ENCODE results near the gene SCG5. TPM values are rescaled to one million over a fixed set of nuclear protein-coding genes. Genes with fewer than 3 reads are reported as not detected.

SCG5 gene
- total and polyA plus RNA-seq, 2 donors (not counting 3 experiments of a cell fraction or from before 2014, with no cell fraction given): 3.3 to 3.9 TPM

DNA sequence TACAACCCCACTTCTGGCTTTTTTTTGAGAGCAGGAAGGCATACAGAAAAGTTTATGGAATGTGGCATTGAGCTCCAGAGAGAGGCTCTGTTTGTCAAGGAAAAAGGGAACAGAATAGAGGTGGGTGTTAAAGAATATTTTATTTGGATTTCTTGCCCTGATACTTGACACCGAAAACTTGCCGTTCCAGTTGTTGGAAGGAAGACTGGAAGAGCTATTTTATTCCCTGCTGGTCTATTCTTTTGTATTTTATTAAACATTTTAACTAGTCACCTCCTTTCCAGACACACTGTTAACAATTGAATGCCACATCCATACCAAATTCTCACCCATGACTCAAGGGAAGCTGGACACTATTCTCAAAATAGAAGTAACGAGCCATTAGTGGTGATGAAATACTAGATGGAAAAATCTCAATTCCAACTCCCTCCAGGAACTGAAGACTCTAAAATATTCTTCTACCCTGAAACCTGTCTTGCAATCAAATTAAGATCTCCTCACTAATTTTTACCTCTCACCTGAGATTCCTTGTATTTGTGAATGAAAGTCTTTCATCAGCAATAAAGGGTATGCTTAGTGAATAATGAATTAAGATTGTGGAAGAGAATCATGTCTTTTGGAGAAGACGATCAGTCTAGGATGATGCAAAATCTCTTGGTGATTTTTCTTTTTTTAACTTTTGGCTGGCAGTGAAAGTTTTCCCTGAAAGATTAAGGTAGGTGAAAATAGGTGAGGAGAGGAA, 104.8 kb downstream of the SCG5 start:
- no peaks in the 10 kb centered on the region for H3K79me2 ChIP-seq (ENCODE audit: control insufficient read depth, insufficient read depth, low read length)
- no peak overlapping the region for H3K4me2 ChIP-seq (ENCODE audit: insufficient read depth, low read length)
- H3K9me1 ChIP-seq (replicated peaks; ENCODE audit: control insufficient read depth, extremely low read depth, insufficient read depth, low read length): no peaks in the 10 kb centered on the region
- dilution Hi-C loops (cut with MboI; ENCODE audit: extremely low pct_ligation_motif_present, low sequenced_read_pairs) (no loop called here), intact Hi-C loops (cut with micrococcal nuclease) (no loop called here)
- no peaks in the 10 kb centered on the region for H3K4me1 ChIP-seq (ENCODE audit: control insufficient read depth, extremely low read depth, insufficient read depth, low read length)
- no peak overlapping the region for H2AFZ ChIP-seq (ENCODE audit: low read depth, low read length)
- no TSS peak for BruUV-seq (replicated peaks)
- FAIRE-seq (no peak), DNase-seq (ENCODE audit: low read depth, low spot score) (no peak)
- no peak overlapping the region for H3K9ac ChIP-seq (replicated peaks; ENCODE audit: extremely low read depth, insufficient read depth, low read length)
- no peaks in the 10 kb centered on the region for H3K9me3 ChIP-seq (replicated peaks; ENCODE audit: control insufficient read depth, insufficient read depth, low read length)
- no peaks in the 10 kb centered on the region for H4K20me1 ChIP-seq (replicated peaks; ENCODE audit: control insufficient read depth, extremely low read depth, insufficient read depth, low read length)
- no peaks in the 10 kb centered on the region for H3K27me3 ChIP-seq (ENCODE audit: control insufficient read depth in 2 of 2, insufficient read depth in 2 of 2, low read length in 2 of 2)
- POLR2A ChIA-PET: no interaction called here
- no peaks in the 10 kb centered on the region for H3K36me3 ChIP-seq (ENCODE audit: control insufficient read depth in 2 of 2, extremely low read depth in 1 of 2, insufficient read depth in 2 of 2, low read length in 2 of 2)
- no peak overlapping the region for H3K4me3 ChIP-seq (replicated peaks in 1 of 3; ENCODE audit: insufficient read depth in 1 of 3, low read depth in 1 of 3, low read length in 3 of 3)
- H3K27ac ChIP-seq (ENCODE audit: insufficient read depth, low read depth, low read length): no peak overlapping the region
- TF ChIP-seq EZH2 (IDR thresholded peaks at IDR 0.05; ENCODE audit: borderline replicate concordance, low read depth, low read length, severe bottlenecking) (no peak), MYC (IDR thresholded peaks at IDR 0.05; ENCODE audit: low read depth, low read length) (no peak), FOS (IDR thresholded peaks at IDR 0.05; ENCODE audit: borderline replicate concordance, insufficient read depth, low read length) (no peak), GATA2 (IDR thresholded peaks at IDR 0.05; ENCODE audit: insufficient read depth, insufficient read length, low read depth, low read length) (no peak), POLR2AphosphoS5 (IDR thresholded peaks at IDR 0.05; ENCODE audit: insufficient read depth, low read depth, low read length) (no peak), JUN (IDR thresholded peaks at IDR 0.05; ENCODE audit: borderline replicate concordance, insufficient read depth, insufficient read length, low read depth) (no peak), POLR2A (IDR thresholded peaks at IDR 0.05; ENCODE audit: low read depth, low read length) (no peak)
- TF ChIP-seq, protein P1, sequence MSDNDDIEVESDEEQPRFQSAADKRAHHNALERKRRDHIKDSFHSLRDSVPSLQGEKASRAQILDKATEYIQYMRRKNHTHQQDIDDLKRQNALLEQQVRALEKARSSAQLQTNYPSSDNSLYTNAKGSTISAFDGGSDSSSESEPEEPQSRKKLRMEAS (IDR thresholded peaks at IDR 0.05; ENCODE audit: insufficient read depth, insufficient read length): no peak
- TF ChIP-seq, protein P2, sequence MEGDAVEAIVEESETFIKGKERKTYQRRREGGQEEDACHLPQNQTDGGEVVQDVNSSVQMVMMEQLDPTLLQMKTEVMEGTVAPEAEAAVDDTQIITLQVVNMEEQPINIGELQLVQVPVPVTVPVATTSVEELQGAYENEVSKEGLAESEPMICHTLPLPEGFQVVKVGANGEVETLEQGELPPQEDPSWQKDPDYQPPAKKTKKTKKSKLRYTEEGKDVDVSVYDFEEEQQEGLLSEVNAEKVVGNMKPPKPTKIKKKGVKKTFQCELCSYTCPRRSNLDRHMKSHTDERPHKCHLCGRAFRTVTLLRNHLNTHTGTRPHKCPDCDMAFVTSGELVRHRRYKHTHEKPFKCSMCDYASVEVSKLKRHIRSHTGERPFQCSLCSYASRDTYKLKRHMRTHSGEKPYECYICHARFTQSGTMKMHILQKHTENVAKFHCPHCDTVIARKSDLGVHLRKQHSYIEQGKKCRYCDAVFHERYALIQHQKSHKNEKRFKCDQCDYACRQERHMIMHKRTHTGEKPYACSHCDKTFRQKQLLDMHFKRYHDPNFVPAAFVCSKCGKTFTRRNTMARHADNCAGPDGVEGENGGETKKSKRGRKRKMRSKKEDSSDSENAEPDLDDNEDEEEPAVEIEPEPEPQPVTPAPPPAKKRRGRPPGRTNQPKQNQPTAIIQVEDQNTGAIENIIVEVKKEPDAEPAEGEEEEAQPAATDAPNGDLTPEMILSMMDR (IDR thresholded peaks at IDR 0.05; ENCODE audit: extremely low read depth in 1 of 2, insufficient read depth in 1 of 2, low read depth in 1 of 2, low read length in 2 of 2): no peak
- CTCF ChIA-PET: interaction anchor here (2.8 kb wide), 1 partner anchor 97 kb away, joined by 9 read pairs; no protein-coding TSS in a partner anchor

Small RNA genes lying within 50 kb of the gene (small RNA-seq; reads per million reads assigned to genes)
- gene RN7SL286P (ENCODE audit: insufficient read depth, insufficient read length, low read depth, low replicate concordance): not detected

Other genes starting within 250 kb of the SCG5 start
- gene GOLGA8K, start 238.4 kb upstream of the SCG5 start, total RNA-seq: 2.0 and 3.8 TPM in 2 replicates
- gene GOLGA8K, start 238.4 kb upstream of the SCG5 start, polyA plus RNA-seq: 0.10 TPM in 1 of 2 replicates, not detected in the other
- gene GOLGA8O, start 186.1 kb upstream of the SCG5 start, total RNA-seq: 0.21 and 2.1 TPM in 2 replicates
- gene GOLGA8O, start 186.1 kb upstream of the SCG5 start, polyA plus RNA-seq: 0.08 and 0.21 TPM in 2 replicates
- gene GOLGA8N, start 48.3 kb upstream of the SCG5 start, total RNA-seq: 4.5 and 4.8 TPM in 2 replicates
- gene GOLGA8N, start 48.3 kb upstream of the SCG5 start, polyA plus RNA-seq: 1.2 and 1.6 TPM in 2 replicates
- 82.3 and 94.1 TPM in 2 replicates for gene ARHGAP11A, start 26.2 kb upstream of the SCG5 start, total RNA-seq
- 4.6 and 6.6 TPM in 2 replicates for gene ARHGAP11A, start 26.2 kb upstream of the SCG5 start, polyA plus RNA-seq
- 0.44 TPM in 1 of 2 replicates, not detected in the other for gene GREM1, start 76.3 kb downstream of the SCG5 start, total RNA-seq
- gene GREM1, start 76.3 kb downstream of the SCG5 start, polyA plus RNA-seq: not detected in 2 replicates